Activated CD4-positive, CD25-positive, alpha-beta regulatory T cell treated with anti-CD3 and anti-CD28 coated beads, Interleukin-2, amount 50 U/mL, for 24 hours (primary cell): ENCODE measurements around the gene WDR1.

Experiments
- ATAC-seq, 2 donors: fragments of 150-1000 bp; cut with Tn5 transposase; one replicate each; pipeline ENCODE4 v1.10.0; 2021; ENCODE audit warnings: mild to moderate bottlenecking in 1 of 2, moderate library complexity in 1 of 2

Gene WDR1

GRCh38 chr4:10066206-10066605, 50.4 kb downstream of the WDR1 start:
- no peak for ATAC-seq

DNA sequence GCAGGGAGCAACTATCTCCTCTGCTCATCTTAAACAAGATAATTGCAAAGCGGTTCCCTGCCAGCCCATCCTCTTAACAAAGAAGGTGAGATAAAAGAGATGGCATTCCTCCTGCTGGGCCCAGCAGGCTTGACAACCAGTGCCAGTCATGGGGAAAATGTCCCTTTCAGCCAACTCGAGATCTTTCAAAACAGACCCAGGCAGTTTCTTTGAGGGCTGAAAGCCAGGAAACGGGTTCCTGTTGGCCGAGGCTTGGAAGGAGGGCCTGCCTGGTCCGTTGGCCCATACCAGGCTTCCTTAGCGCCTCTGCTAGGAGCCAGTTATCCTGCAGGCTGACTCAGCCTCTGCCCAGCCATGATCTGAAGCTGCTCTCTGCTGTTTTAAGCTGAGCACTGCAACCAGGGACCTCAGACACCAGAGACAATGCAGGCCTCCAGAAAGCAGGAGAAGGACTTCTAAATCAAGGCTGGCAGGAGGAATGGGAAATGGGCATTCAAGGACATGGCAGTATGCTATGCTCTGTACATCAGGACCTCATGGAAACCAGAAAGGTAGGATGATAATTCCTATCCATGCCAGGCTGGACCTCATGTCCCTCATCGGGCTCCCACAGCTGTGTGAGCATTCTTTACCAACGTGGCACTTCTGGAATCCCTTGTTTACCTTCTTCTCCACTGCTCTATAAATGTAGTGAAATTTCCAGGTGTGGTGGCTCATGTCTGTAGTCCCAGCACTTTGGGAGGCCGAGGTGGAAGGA, 52.9 kb downstream of the WDR1 start:
- ATAC-seq: no peak

DNA sequence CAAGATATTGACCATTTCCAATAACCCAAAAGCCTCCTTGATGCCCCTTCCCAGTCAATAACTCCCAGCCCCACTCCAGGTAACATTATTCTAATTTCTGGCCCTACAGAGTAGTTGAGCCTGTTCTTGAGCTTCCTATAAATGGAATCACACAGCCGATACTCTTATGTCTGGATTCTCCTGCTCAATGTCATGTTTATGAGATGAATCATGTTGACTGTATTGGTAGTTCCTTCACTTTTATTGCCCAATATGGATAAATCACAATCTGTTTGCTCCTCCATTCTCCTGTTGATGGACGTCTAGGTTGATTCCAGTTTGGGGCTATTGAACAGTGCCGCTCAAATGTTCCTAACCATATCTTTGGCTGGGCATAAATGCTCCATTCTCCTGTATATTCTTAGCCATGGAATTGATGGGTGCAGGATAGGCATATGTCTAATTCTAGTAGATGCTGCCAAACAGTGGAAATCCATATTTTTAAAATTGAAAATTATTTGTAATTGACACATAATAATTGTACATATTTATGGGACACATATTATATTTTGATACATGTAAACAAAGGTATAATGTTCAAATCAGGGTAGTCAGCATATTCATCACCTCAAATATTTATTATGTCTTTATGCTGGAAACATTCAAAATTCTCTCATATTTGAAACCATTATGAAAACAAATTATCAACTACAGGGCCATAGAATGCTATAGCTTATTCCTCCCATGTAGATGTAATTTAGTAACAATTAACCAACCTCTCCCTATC, 54.8 kb downstream of the WDR1 start:
- ATAC-seq: no peak

DNA sequence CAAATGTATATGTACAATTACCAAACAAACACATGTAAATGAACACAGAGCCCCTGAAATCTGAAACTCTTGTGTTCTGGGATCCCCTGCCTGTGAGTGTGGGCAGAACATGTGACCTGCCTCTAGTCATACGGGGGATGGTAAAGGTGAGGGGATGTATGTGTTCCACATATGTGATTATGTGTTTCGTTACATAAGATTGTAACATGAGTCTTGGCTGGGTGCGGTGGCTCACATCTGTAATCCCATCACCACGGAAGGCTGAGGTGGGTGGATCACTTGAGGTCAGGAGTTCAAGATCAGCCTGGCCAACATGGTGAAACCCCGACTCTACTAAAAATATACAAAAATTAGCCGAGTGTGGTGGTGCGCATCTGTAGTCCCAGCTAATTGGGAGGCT, 58.2 kb downstream of the WDR1 start:
- ATAC-seq: no peak

DNA sequence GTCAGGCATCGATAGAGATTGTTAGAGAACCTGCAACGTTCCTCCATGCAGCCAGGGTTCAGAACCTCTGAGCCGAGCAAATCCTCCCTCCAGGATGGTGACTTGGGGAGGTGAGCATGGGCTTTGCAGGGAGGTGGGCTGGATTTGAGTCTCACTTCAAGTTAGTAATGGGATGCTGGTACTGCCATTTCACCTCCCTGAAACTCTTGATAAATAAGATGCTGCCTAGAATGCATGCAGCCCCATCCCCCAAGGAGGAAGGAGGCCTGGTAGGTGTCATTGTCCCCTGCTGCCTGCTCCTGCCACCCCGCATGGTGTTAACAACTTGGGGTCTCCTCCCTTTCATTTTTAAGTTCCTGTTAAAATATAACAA, 59.6 kb downstream of the WDR1 start:
- ATAC-seq: no peak

- no peak for ATAC-seq
These were observed 60.1 kb downstream of the WDR1 start for GRCh38 chr4:10056334-10057022.

DNA sequence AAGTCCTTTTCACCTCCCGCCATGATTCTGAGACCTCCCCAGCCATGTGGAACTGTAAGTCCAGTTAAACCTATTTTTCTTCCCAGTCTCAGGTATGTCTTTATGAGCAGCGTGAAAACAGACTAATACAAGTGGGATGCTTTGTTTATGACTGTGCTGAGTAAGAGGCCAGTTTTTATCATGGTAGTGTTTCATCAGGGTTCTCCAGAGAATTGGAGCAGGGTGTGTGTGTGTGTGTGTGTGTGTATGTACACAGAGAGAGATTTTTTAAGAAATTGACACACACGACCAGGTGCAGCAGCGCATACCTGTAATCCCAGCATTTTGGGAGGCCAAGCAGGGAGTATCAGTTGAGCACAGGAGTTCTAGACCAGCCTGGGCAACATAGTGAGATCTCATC, 60.7 kb downstream of the WDR1 start:
- no peak for ATAC-seq

DNA sequence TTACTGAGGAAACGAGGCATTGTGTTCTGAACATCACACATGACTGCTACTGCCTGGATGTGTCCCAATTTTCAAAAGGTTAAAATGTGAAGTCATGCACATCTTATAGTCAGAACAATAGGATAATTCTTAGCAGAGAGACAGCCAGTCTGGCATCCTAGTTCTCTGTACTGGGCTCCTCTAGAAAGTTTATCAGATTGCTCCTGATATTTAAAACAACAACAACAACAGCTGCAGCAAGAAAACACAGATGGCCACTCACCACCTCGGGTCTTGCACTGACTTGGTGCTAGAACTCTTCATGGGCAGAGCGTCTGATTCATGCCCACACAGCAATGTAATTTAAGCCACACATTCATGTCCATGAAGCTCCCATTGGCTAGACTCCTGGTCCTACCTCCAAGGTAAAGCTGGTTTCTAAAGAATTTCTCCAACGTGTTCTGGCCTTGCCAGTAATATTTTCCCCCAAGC, 62.0 kb downstream of the WDR1 start:
- no peak for ATAC-seq

GRCh38 chr4:10053635-10054453, 62.8 kb downstream of the WDR1 start:
- no peak for ATAC-seq

- ATAC-seq: no peak
These were observed 65.0 kb downstream of the WDR1 start for GRCh38 chr4:10051517-10052135.

DNA sequence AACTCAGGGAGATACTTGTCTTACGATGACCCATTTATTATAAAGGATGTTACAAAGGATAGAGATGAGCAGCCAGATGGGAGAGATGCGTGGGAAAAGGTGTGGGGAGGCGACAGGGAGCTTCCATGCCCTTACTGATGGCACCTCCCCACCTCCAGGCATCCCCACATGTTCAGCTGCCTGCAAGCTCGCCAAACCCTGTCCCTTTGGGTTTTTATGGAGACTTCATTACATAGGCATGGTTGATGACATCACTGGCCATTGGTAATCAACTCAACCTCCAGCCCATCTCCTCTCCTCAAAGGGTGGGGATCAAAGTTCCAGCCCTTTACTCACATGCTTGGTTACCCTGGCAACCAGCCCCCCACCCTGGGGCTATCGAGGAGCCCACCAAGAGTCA, 65.9 kb downstream of the WDR1 start:
- ATAC-seq: no peak

DNA sequence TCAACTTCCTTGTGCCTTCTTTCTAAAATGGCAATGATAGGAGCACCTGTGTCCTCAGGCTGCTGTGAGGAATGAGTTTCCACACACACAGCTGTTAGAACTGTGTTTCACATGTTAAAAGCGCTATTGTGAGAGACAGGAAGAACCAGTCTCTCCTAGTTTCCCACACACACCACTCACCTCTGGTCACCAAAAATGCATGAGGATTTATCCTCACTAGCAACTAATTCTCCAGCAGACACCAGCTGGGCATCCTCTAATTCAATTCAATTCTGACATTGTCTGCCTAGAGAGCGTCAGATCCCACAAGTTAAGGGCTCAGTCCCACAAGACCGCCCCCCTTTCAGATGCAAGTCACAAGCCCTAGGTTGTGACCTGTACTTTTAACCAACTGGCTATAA, 66.3 kb downstream of the WDR1 start:
- no peak for ATAC-seq

DNA sequence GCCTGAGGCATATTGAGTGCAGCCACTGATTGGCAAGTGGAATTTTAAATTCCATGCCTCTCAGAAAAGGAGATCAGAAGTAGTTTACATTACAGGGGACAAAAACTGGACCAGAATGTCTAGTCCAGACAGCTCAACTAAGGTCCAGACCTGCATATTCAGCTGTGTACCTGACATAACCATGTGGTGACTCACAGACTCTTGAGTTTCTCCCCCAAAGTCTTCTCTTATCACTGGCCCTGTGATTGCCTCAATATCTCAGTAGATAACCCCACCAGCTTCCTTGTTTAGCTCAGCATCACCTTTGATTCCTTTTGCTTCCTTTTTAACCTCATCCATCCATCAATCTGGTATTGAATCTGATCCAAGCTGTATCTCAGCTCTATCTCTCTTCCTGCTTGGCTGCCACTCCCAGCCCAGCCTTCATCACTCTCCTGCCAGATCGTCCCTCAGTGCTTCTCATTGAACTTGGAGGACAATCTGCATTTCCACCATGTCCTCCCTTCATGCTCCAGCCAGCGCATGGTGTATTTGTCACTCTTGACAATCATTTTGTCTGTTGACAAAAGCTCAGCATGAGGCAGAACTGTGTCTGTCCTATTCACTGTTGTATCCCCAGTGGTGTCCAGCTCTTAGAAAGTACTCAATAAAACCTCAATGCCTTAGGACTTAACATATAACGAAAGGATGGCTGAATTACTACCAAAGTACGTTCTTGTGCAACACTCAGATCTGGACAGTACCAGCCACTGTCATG, 67.5 kb downstream of the WDR1 start:
- no peak for ATAC-seq

DNA sequence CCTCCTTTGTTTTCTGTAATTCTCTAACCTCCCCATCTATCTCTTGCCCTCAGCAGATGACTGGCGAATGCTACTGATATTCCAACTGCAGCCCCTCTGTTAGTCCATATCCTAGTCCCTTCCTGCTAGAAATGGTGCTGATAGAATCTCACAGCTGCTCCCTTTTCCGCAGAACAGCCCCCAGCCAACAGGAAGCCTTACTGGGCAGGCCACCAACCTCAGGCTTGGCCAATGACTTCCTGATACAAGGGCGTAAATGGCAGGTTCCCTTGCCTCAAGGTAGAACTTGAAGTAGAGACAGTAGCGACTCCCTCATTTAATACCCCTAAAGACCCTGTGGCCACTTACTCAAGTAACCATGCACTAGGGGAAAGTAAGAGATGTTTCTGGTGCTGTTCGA, 68.6 kb downstream of the WDR1 start:
- ATAC-seq: no peak

- ATAC-seq: no peak
These were observed 70.1 kb downstream of the WDR1 start for GRCh38 chr4:10046471-10046870.

GRCh38 chr4:10045481-10045880, 71.1 kb downstream of the WDR1 start:
- no peak for ATAC-seq

DNA sequence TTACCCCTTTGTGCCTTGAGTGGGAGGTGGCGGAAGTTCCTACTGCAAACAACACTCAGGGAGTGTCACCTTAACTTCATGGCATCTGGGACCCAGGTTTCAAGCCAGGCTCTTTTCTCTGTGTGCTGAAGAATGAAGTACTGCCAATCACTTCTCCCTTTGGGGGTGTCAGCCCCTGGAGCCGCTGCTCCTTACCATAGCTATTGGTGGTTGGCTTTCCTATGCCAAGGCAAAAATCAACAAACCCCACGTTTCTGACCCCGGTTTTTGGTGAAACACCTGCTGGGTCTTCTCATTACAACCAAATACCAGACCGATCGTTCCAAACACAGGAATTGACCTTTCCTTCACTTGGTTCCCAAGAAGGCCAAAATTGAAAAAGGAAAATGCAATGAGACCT, 75.6 kb downstream of the WDR1 start:
- ATAC-seq: no peak

GRCh38 chr4:10040049-10040892, 76.3 kb downstream of the WDR1 start:
- ATAC-seq: no peak

DNA sequence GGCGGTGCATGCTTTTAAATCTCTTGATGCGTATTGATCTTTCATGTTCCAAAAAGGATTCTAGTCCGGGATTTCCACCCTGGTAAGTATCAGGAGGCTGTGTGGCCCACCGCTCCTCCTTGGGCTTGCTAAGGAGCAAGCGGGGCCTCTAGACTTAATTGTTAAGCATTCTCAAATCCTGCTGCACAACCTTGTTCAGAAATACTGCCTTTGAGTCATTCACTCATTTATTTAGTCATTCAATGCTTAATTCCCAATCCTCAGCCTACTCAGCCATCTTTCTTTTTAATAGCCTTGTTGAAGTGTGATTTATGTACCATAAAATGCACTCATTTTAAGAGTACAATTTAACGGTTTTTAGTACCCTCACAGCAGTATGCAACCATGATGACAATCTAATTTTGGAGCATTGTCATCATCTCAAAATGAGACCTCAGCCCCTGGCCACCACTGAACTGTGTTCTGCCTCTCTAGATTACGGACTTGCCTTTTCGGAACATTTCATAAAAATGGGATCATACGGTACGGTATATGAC, 79.7 kb downstream of the WDR1 start:
- no peak for ATAC-seq

- ATAC-seq: no peak
These were observed 81.5 kb downstream of the WDR1 start for GRCh38 chr4:10035130-10035529.
